GM18909 (cell line): ENCODE measurements around the gene CSF3.
A peak's percentile ranks its signal among the peaks of the same experiment; 100 is the strongest.

Source experiments
- ATAC-seq: cut with Tn5 transposase; IDR thresholded peaks from one replicate; pipeline ENCODE4 v1.9.1; 2021; ENCODE audit warnings: mild to moderate bottlenecking; ENCODE audit not compliant: unreplicated experiment, poor library complexity

The CSF3 gene, protein sequence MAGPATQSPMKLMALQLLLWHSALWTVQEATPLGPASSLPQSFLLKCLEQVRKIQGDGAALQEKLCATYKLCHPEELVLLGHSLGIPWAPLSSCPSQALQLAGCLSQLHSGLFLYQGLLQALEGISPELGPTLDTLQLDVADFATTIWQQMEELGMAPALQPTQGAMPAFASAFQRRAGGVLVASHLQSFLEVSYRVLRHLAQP

DNA sequence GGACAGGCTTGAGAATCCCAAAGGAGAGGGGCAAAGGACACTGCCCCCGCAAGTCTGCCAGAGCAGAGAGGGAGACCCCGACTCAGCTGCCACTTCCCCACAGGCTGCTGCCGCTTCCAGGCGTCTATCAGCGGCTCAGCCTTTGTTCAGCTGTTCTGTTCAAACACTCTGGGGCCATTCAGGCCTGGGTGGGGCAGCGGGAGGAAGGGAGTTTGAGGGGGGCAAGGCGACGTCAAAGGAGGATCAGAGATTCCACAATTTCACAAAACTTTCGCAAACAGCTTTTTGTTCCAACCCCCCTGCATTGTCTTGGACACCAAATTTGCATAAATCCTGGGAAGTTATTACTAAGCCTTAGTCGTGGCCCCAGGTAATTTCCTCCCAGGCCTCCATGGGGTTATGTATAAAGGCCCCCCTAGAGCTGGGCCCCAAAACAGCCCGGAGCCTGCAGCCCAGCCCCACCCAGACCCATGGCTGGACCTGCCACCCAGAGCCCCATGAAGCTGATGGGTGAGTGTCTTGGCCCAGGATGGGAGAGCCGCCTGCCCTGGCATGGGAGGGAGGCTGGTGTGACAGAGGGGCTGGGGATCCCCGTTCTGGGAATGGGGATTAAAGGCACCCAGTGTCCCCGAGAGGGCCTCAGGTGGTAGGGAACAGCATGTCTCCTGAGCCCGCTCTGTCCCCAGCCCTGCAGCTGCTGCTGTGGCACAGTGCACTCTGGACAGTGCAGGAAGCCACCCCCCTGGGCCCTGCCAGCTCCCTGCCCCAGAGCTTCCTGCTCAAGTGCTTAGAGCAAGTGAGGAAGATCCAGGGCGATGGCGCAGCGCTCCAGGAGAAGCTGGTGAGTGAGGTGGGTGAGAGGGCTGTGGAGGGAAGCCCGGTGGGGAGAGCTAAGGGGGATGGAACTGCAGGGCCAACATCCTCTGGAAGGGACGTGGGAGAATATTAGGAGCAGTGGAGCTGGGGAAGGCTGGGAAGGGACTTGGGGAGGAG lies at the start of gene CSF3:
Gene CSF3 (plus strand): TSS at position 436 of the 993 bp plus-strand sequence. CDS start 35 bp downstream, at position 471.
- ATAC-seq, result no peak

- no peak for ATAC-seq
Measured at GRCh38 chr17:39966771-39967170, 48.5 kb upstream of the CSF3 start.

- no peak for ATAC-seq
Measured at GRCh38 chr17:39968761-39969160, 46.5 kb upstream of the CSF3 start.

GRCh38 chr17:39969375-39969774 lies 45.9 kb upstream of the CSF3 start:
- no peak for ATAC-seq

- no peak for ATAC-seq
Measured at GRCh38 chr17:39970157-39970692, 45.0 kb upstream of the CSF3 start.

DNA sequence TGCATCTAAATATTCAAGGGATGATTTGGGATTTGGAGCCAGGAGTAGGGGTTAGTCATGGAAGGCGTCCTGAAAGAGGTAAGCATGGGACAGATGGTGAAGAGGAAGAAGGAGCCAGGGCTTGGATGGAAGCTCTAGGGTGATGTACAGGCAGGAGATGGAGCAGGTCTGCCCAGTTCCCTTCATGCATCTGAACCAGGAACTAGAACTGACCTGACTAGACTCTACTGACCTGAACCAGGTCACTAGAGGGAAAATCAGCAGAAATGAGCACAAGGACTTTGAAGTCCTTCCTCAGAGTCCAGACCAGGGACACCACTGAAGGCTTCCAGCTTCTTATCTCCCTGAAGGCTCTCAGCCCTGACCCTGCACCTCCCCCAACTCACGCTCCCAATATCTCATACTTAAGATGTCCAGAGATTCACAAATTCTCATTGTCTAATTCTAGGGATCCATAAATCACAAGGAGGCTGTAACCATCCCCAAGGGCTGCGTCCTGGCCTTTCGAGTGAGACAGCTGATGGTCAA lies 44.1 kb upstream of the CSF3 start:
- ATAC-seq, result no peak

- ATAC-seq, result no peak
Measured at GRCh38 chr17:39972271-39972670, 43.0 kb upstream of the CSF3 start.

GRCh38 chr17:39973496-39973895 lies 41.7 kb upstream of the CSF3 start:
- no peak for ATAC-seq

DNA sequence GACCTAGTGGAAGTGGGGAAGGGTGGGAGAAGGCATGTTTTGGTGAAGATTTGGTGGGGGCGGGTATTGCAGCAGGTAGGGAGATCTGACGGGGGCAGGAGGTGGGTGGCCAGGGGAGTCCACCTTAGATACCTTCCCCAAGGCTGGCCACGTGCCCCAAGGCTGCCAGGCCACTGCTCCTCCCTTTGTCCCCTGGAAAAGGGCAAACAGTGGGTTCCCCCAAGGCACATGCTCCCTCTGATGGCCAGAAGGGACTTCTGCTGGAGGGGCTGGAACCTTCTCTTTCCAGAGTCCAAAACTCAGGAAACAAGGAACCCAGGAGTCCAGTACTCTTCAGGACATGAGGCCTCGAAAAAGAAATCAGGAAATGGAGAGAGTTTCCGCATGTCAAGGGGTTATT lies 40.8 kb upstream of the CSF3 start:
- no peak for ATAC-seq

GRCh38 chr17:39975801-39976200 lies 39.4 kb upstream of the CSF3 start:
- no peak for ATAC-seq

GRCh38 chr17:39979016-39979670 lies 36.1 kb upstream of the CSF3 start:
- ATAC-seq, result no peak

GRCh38 chr17:39979893-39980350 lies 35.3 kb upstream of the CSF3 start:
- peak; percentile 29 for ATAC-seq

DNA sequence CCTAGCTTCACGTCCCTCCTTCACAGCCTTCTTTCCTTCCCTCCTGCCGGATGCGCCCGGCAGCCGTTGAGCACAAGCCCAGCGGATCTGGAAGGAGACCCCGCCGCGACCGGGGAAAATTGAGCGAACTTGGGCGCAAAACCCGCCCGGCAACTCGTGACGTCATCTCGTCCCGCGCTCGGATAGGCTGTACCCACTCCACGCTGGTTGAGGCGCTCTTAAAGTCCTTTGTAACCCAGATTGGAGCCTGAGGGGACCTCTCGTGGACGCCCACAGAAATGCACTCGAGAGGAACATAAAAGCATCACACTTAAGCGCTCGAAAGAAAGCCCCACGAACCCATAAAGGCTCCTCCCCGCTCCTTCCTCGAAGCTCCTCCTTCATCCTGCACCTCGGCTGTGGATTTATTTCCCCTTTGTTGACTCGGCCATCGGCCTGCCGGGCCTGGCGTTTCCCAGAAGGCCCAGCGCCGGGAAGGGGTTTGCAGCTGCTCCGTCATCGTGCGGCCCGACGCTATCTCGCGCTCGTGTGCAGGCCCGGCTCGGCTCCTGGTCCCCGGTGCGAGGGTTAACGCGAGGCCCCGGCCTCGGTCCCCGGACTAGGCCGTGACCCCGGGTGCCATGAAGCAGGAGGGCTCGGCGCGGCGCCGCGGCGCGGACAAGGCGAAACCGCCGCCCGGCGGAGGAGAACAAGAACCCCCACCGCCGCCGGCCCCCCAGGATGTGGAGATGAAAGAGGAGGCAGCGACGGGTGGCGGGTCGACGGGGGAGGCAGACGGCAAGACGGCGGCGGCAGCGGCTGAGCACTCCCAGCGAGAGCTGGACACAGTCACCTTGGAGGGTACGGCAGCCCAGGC lies 34.7 kb upstream of the CSF3 start, which contains the start of gene PSMD3:
Gene PSMD3 (plus strand): TSS at position 457 of the 856 bp plus-strand sequence. CDS start 164 bp downstream, at position 621.
- ATAC-seq, result peak; percentile 96

DNA sequence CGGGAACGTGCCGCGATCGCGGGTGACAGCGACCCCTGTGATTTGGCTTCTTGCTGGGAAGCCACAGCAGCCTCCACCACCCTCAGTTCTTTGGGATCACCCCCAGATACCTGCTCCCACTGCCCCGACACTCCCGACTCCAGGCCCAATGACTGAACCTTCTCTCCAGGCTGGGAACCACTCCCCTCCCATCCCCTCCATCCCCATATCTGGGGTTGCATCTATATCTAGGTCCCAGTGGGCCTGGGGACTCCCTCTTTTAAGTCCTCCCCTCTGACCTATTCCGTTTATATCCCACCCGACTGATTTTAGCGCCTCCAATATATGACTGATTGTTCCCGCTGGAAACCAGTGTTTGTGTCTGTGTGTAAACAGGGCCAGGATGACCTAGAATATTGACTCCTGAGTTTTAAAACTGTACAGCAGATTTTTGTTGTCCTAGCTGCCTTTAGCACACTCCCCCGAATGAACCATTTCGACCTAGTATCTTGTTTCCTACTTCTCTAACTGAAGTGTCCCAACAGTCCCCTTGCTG lies 34.0 kb upstream of the CSF3 start:
- ATAC-seq, result no peak

DNA sequence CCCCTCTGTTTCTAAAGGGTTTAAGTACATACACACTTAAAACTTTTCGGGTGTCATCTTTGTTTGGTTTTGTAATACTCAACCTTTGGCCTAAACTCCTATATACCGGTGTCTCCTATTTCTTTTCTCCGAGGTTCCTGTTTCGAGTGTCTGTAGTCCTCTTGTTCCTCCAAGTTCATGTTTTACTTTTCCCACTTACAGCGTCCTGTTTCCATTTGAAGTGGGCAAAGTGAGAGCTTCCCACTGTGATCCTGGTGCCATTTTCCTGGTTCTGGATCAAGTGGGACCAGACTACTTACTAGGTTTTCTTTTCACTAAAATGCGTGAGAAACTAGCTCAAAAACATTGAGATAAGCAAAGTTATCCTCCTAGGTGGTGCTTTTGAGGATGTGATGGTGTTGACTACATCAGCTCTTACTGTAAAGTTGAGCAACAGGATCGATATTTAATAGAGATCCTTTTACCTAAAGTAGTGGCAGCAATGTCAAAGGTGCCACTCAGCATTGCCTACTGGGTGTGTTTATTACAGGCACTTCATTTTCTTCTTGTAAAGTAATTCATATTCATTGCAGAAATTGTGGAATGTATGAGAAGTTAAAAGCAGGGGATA lies 33.4 kb upstream of the CSF3 start:
- no peak for ATAC-seq

GRCh38 chr17:39988206-39988810 lies 26.9 kb upstream of the CSF3 start:
- ATAC-seq, result no peak

GRCh38 chr17:39994448-39994847 lies 20.8 kb upstream of the CSF3 start:
- no peak for ATAC-seq

- no peak for ATAC-seq
Measured at GRCh38 chr17:39995438-39995837, 19.8 kb upstream of the CSF3 start.
